Astrocyte (in vitro differentiated cells and primary cell): Measurements from ENCODE around the gene PJA2. TPM values are rescaled to one million over a fixed set of nuclear protein-coding genes. Genes with fewer than 3 reads are reported as not detected.

ENCODE experiments used
- DNase-seq: peaks from one replicate; pipeline ENCODE4 v3.0.0-alpha.2; 2010; ENCODE audit warnings: low read depth
- FAIRE-seq: peaks from 2 replicates; lab custom pipeline; 2011; peaks lifted over from hg19 to GRCh38; lab: Jason Lieb, UNC
- H2AFZ ChIP-seq: 2 replicates; pipeline ENCODE4 v1.6.0; 2012; ENCODE audit warnings: low read depth, low read length, inconsistent platforms
- H3K27ac ChIP-seq: 2 replicates; pipeline ENCODE4 v1.5.1; 2011; ENCODE audit warnings: low read depth, low read length, inconsistent platforms
- H3K27me3 ChIP-seq: 2 replicates; pipeline ENCODE4 v1.6.0; 2011; ENCODE audit warnings: low read length, inconsistent platforms; ENCODE audit not compliant: insufficient read depth
- H3K36me3 ChIP-seq: 2 replicates; pipeline ENCODE4 v1.5.1; 2011; ENCODE audit warnings: low read length, inconsistent platforms; ENCODE audit not compliant: insufficient read depth
- H3K4me1 ChIP-seq: 2 replicates; pipeline ENCODE4 v1.5.1; 2011; ENCODE audit warnings: low read length, inconsistent platforms; ENCODE audit not compliant: insufficient read depth
- H3K4me2 ChIP-seq: 2 replicates; pipeline ENCODE4 v1.6.0; 2012; ENCODE audit warnings: low read length, inconsistent platforms
- H3K4me3 ChIP-seq: 2 replicates; pipeline ENCODE4 v1.5.1; 2011; ENCODE audit warnings: low read depth, mild to moderate bottlenecking, low read length, inconsistent platforms; ENCODE audit not compliant: insufficient read depth
- H3K79me2 ChIP-seq: 2 replicates; pipeline ENCODE4 v1.6.0; 2012; ENCODE audit warnings: mild to moderate bottlenecking, low read length, inconsistent platforms; ENCODE audit not compliant: insufficient read depth
- H3K9ac ChIP-seq: 2 replicates; pipeline ENCODE4 v1.6.0; 2012; ENCODE audit warnings: mild to moderate bottlenecking, low read length, inconsistent platforms
- H3K9me3 ChIP-seq: 2 replicates; pipeline ENCODE4 v1.5.1; 2012; ENCODE audit warnings: low read depth, mild to moderate bottlenecking, low read length, inconsistent platforms; ENCODE audit not compliant: insufficient read depth
- H4K20me1 ChIP-seq: 2 replicates; pipeline ENCODE4 v1.6.0; 2012; ENCODE audit warnings: low read length, inconsistent platforms; ENCODE audit not compliant: insufficient read depth
- H3K27ac Mint-ChIP-seq: one replicate; pipeline ENCODE4 v1.8.0; 2021; ENCODE audit warnings: mild to moderate bottlenecking, mixed read lengths; ENCODE audit not compliant: unreplicated experiment
- H3K27me3 Mint-ChIP-seq: one replicate; pipeline ENCODE4 v1.8.0; 2021; ENCODE audit warnings: low read depth, mixed read lengths; ENCODE audit not compliant: unreplicated experiment
- H3K36me3 Mint-ChIP-seq: one replicate; pipeline ENCODE4 v1.8.0; 2021; ENCODE audit warnings: low read depth, mixed read lengths; ENCODE audit not compliant: unreplicated experiment
- H3K4me1 Mint-ChIP-seq: one replicate; pipeline ENCODE4 v1.8.0; 2021; ENCODE audit warnings: low read depth, mixed read lengths; ENCODE audit not compliant: unreplicated experiment
- H3K4me3 Mint-ChIP-seq: one replicate; pipeline ENCODE4 v1.8.0; 2021; ENCODE audit warnings: mild to moderate bottlenecking, moderate library complexity, mixed read lengths; ENCODE audit not compliant: unreplicated experiment
- H3K9me3 Mint-ChIP-seq: one replicate; pipeline ENCODE4 v1.8.0; 2021; ENCODE audit warnings: mild to moderate bottlenecking, mixed read lengths; ENCODE audit not compliant: unreplicated experiment
- EZH2 ChIP-seq: IDR thresholded peaks from 2 replicates; pipeline ENCODE4 v1.6.1; 2012; ENCODE audit warnings: mild to moderate bottlenecking, low read length, inconsistent platforms; ENCODE audit not compliant: insufficient read depth
- total RNA-seq: library from RNA; stranded (reverse); gene quantifications from 2 replicates; pipeline ENCODE4 v1.2.1, GENCODE V29; 2021
- TF ChIP-seq, protein P1 (sequence below): IDR thresholded peaks from 2 replicates; pipeline ENCODE4 v1.5.1; 2011; ENCODE audit warnings: low read depth, mild to moderate bottlenecking, inconsistent platforms, low read length, moderate library complexity; ENCODE audit not compliant: insufficient read depth

Gene PJA2
- total RNA-seq, 1 donor from 2014 or later, result 107 TPM

DNA sequence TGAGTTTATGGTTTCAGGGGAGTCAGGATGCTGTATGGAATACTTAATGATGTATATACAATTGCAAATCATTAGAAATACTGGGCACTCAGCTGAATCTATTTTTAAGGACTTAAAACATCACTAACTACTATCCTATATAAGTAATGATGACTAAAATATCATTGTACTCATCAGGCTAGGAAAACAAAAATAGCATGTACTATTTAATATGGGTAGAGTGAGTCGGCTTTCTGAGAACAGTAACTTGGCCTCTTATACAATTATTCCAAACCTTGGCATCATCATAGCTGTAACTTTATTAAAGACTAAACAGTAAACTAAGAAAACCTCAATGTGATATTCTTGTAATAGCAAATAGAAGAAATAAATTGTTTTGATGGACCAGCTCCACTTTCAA lies 94.5 kb downstream of the PJA2 start:
- Mint-ChIP-seq H3K27ac (no peak overlapping the region), H3K36me3 (peaks cover under 1% of the 10 kb centered on the region), H3K27me3 (no peaks in the 10 kb centered on the region), H3K9me3 (peaks cover 2% of the 10 kb centered on the region), H3K4me1 (no peaks in the 10 kb centered on the region), H3K4me3 (no peak overlapping the region)
- Histone ChIP-seq H3K36me3 (no peaks in the 10 kb centered on the region), H3K79me2 (no peaks in the 10 kb centered on the region), H3K27ac (no peak overlapping the region), H2AFZ (no peak overlapping the region), H3K27me3 (no peaks in the 10 kb centered on the region), H3K9ac (no peak overlapping the region), H3K4me3 (no peak overlapping the region), H3K9me3 (no peaks in the 10 kb centered on the region), H4K20me1 (no peaks in the 10 kb centered on the region), H3K4me2 (no peak overlapping the region), H3K4me1 (no peaks in the 10 kb centered on the region)
- DNase-seq, result no peak
- TF ChIP-seq EZH2, result no peak
- TF ChIP-seq, protein P1, sequence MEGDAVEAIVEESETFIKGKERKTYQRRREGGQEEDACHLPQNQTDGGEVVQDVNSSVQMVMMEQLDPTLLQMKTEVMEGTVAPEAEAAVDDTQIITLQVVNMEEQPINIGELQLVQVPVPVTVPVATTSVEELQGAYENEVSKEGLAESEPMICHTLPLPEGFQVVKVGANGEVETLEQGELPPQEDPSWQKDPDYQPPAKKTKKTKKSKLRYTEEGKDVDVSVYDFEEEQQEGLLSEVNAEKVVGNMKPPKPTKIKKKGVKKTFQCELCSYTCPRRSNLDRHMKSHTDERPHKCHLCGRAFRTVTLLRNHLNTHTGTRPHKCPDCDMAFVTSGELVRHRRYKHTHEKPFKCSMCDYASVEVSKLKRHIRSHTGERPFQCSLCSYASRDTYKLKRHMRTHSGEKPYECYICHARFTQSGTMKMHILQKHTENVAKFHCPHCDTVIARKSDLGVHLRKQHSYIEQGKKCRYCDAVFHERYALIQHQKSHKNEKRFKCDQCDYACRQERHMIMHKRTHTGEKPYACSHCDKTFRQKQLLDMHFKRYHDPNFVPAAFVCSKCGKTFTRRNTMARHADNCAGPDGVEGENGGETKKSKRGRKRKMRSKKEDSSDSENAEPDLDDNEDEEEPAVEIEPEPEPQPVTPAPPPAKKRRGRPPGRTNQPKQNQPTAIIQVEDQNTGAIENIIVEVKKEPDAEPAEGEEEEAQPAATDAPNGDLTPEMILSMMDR, result no peak
- FAIRE-seq, result no peak

DNA sequence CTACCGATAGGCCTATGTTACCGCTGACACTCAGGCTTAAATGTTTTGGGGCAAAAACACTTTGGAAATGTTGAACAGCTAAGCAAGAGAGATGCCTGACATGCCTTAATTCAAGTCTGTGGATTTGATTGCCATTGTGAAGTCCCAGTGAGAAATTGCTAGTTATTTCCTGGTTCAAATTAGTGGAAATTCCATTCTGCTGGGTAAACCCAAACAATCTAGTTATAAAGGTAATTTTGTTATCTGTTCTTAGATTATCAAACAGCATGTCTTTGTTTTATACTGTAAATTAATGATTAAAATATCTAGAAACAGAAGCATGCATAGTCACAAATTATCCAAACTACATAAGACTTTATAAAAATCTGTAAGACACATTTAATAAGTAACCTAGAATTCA lies 96.6 kb downstream of the PJA2 start:
- no peaks in the 10 kb centered on the region for H3K4me1 ChIP-seq
- FAIRE-seq (no peak), DNase-seq (no peak)
- no peak overlapping the region for H2AFZ ChIP-seq
- H3K27ac Mint-ChIP-seq, result no peak overlapping the region
- H3K36me3 ChIP-seq, result no peaks in the 10 kb centered on the region
- H3K4me3 ChIP-seq, result no peak overlapping the region
- H3K27ac ChIP-seq, result no peak overlapping the region
- H3K27me3 Mint-ChIP-seq, result no peaks in the 10 kb centered on the region
- no peaks in the 10 kb centered on the region for H3K9me3 ChIP-seq
- H3K9me3 Mint-ChIP-seq, result peaks cover 2% of the 10 kb centered on the region
- no peak overlapping the region for H3K9ac ChIP-seq
- TF ChIP-seq, protein P1, result no peak
- TF ChIP-seq EZH2, result no peak
- H3K4me2 ChIP-seq, result no peak overlapping the region
- no peaks in the 10 kb centered on the region for H3K36me3 Mint-ChIP-seq
- H4K20me1 ChIP-seq, result no peaks in the 10 kb centered on the region
- H3K79me2 ChIP-seq, result no peaks in the 10 kb centered on the region
- no peak overlapping the region for H3K4me3 Mint-ChIP-seq
- peaks cover 3% of the 10 kb centered on the region for H3K4me1 Mint-ChIP-seq
- H3K27me3 ChIP-seq, result no peaks in the 10 kb centered on the region

DNA sequence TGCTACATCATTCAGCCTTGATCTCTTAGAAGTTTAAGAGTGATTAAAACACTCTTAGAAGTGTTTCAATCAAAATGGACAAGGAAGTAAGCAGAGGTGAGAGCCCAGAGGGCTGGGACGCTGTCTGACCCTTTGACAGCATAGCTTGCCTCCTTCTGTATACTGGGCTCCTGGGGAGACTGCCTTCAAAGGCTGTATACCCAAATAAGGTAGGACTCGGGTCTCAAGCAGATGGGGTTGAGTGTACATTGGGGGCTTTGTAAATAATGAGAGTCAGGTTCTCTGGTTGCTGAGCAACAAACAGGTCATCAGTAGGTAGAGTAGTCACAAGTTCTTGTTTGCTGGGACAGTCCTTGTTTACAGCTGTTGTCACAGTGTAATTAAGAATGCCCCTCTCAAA lies 97.1 kb downstream of the PJA2 start:
- H2AFZ ChIP-seq, result no peak overlapping the region
- FAIRE-seq, result no peak
- no peak overlapping the region for H3K4me2 ChIP-seq
- H4K20me1 ChIP-seq, result no peaks in the 10 kb centered on the region
- H3K79me2 ChIP-seq, result no peaks in the 10 kb centered on the region
- H3K27me3 ChIP-seq, result no peaks in the 10 kb centered on the region
- Mint-ChIP-seq H3K4me3 (no peak overlapping the region), H3K27me3 (no peaks in the 10 kb centered on the region), H3K4me1 (peaks cover 3% of the 10 kb centered on the region), H3K9me3 (peaks cover 2% of the 10 kb centered on the region), H3K36me3 (no peaks in the 10 kb centered on the region), H3K27ac (no peak overlapping the region)
- no peak for DNase-seq
- no peaks in the 10 kb centered on the region for H3K36me3 ChIP-seq
- no peak overlapping the region for H3K4me3 ChIP-seq
- no peaks in the 10 kb centered on the region for H3K4me1 ChIP-seq
- H3K9ac ChIP-seq, result no peak overlapping the region
- no peak overlapping the region for H3K27ac ChIP-seq
- no peaks in the 10 kb centered on the region for H3K9me3 ChIP-seq
- TF ChIP-seq, protein P1, result no peak
- no peak for TF ChIP-seq EZH2
